ENCODE results near the gene MLXIP. TPM values are rescaled to one million over a fixed set of nuclear protein-coding genes. Genes with fewer than 3 reads are reported as not detected.
A peak's percentile ranks its signal among the peaks of the same experiment; 100 is the strongest.

Gene MLXIP
- total and polyA plus RNA-seq, 9 of the 15 experiments (the other 6 are each of a cell fraction or from before 2014, with no cell fraction given): 2.2 to 66.3 (median 18.1) TPM

GRCh38 chr12:122097927-122098756, 19.6 kb downstream of the MLXIP start (continued):
- TF ChIP-seq ZNF449 (CRISPR knock-in tag; IDR thresholded peaks at IDR 0.05) (no peak), SMAD4 (CRISPR knock-in tag; conservative IDR thresholded peaks at IDR 0.05) (peak; percentile 92), PHTF2 (CRISPR knock-in tag; IDR thresholded peaks at IDR 0.05) (no peak), VEZF1 (CRISPR knock-in tag; IDR thresholded peaks at IDR 0.05) (peak; percentile 82; the same call in 1 of the 2 replicates), ZNF282 (CRISPR knock-in tag; IDR thresholded peaks at IDR 0.05) (no peak), XRCC5 (IDR thresholded peaks at IDR 0.05; ENCODE audit: low read depth, low read length) (no peak), CUX1 (CRISPR knock-in tag; IDR thresholded peaks at IDR 0.05) (no peak), CTCF (IDR thresholded peaks at IDR 0.05 in 2 of 3, conservative IDR thresholded peaks at IDR 0.05 in 1 of 3; ENCODE audit: insufficient read depth in 2 of 3, low read depth in 1 of 3, low read length in 3 of 3) (peak in 1 of 3 experiments; percentile 1; a peak in 1 of 6 replicates), CHD2 (IDR thresholded peaks at IDR 0.05; ENCODE audit: low read depth, low read length) (peak; percentile 43; the same call in 1 of the 2 replicates), CBFA2T2 (conservative IDR thresholded peaks at IDR 0.05) (peak; percentile 96), KLF16 (IDR thresholded peaks at IDR 0.05) (peak; percentile 94), CHD4 (IDR thresholded peaks at IDR 0.05; ENCODE audit: insufficient read depth, insufficient replicate concordance, low read depth, low read length, poor library complexity, severe bottlenecking) (no peak)

Data from K562 (cell line).